ENCODE data around the gene SBF1. TPM values are rescaled to one million over a fixed set of nuclear protein-coding genes. Genes with fewer than 3 reads are reported as not detected.
"Not testable (repeated sequence)": the region's sequence is repeated elsewhere in the genome, so short reads cannot be mapped to it uniquely, and the experiment has no call there.

SBF1 gene
- polyA plus RNA-seq, 3 donors: 36.5 to 41.9 (median 41.8) TPM

GRCh38 chr22:50439871-50440331, 34.9 kb downstream of the SBF1 start:
- no peak overlapping the region for H3K27ac ChIP-seq (ENCODE audit: low read depth, low read length)
- 77 to 88% (median 80%) methylated on average over 10 of the region's 10 CpGs for WGBS, 3 donors

- no peak overlapping the region for H3K27ac ChIP-seq (ENCODE audit: low read depth, low read length)
- 84 to 94% (median 88%) methylated on average over 16 to 17 of the region's 17 CpGs for WGBS, 3 donors
Observed at GRCh38 chr22:50439314-50439870, 35.4 kb downstream of the SBF1 start.

GRCh38 chr22:50438305-50439275, 36.2 kb downstream of the SBF1 start:
- H3K27ac ChIP-seq (ENCODE audit: low read depth, low read length): no peak overlapping the region
- WGBS, 3 donors: 88 to 92% (median 91%) methylated on average over 34 of the region's 34 CpGs

GRCh38 chr22:50437511-50438304, 37.1 kb downstream of the SBF1 start:
- 87 to 91% (median 88%) methylated on average over 35 to 36 of the region's 36 CpGs for WGBS, 3 donors
- H3K27ac ChIP-seq (ENCODE audit: low read depth, low read length): no peak overlapping the region

- WGBS, 3 donors: 90 to 94% (median 91%) methylated on average over 25 of the region's 25 CpGs
- H3K27ac ChIP-seq (ENCODE audit: low read depth, low read length): no peak overlapping the region
Observed at GRCh38 chr22:50436841-50437341, 37.9 kb downstream of the SBF1 start.

- H3K27ac ChIP-seq (ENCODE audit: low read depth, low read length): no peak overlapping the region
- 89 to 94% (median 89%) methylated on average over 37 of the region's 37 CpGs for WGBS, 3 donors
Observed at GRCh38 chr22:50436015-50436830, 38.6 kb downstream of the SBF1 start.

- 90 to 92% (median 91%) methylated on average over 19 to 20 of the region's 20 CpGs for WGBS, 3 donors
- H3K27ac ChIP-seq (ENCODE audit: low read depth, low read length): no peak overlapping the region
Observed at GRCh38 chr22:50435291-50436014, 39.4 kb downstream of the SBF1 start.

GRCh38 chr22:50434849-50435248, 40.0 kb downstream of the SBF1 start:
- H3K27ac ChIP-seq (ENCODE audit: low read depth, low read length): no peak overlapping the region

GRCh38 chr22:50432877-50433510, 41.8 kb downstream of the SBF1 start:
- not testable (repeated sequence) for H3K27ac ChIP-seq (ENCODE audit: low read depth, low read length)
- WGBS, 3 donors: 93 to 96% (median 95%) methylated on average over 17 to 19 of the region's 24 CpGs

More at GRCh38 chr22:50434849-50435248, 40.0 kb downstream of the SBF1 start:
- WGBS, 3 donors: 88 to 95% (median 93%) methylated on average over 22 to 24 of the region's 24 CpGs

- H3K27ac ChIP-seq (ENCODE audit: low read depth, low read length): no peak overlapping the region
- WGBS, 3 donors: 94% methylated on average over 30 to 35 of the region's 35 CpGs
Observed at GRCh38 chr22:50432131-50432876, 42.5 kb downstream of the SBF1 start.

- WGBS, 3 donors: 93 to 94% (median 93%) methylated on average over 12 of the region's 12 CpGs
- H3K27ac ChIP-seq (ENCODE audit: low read depth, low read length): no peak overlapping the region
Observed at GRCh38 chr22:50425179-50425916, 49.5 kb downstream of the SBF1 start.

GRCh38 chr22:50423956-50424355, 50.9 kb downstream of the SBF1 start:
- WGBS, 3 donors: 95 to 97% (median 97%) methylated on average over 14 of the region's 14 CpGs

GRCh38 chr22:50422961-50423815, 51.6 kb downstream of the SBF1 start:
- no peak overlapping the region for H3K27ac ChIP-seq (ENCODE audit: low read depth, low read length)
- 93 to 96% (median 95%) methylated on average over 21 of the region's 21 CpGs for WGBS, 3 donors

More at GRCh38 chr22:50423956-50424355, 50.9 kb downstream of the SBF1 start:
- no peak overlapping the region for H3K27ac ChIP-seq (ENCODE audit: low read depth, low read length)

- WGBS, 3 donors: 94 to 98% (median 96%) methylated on average over 14 of the region's 14 CpGs
- no peak overlapping the region for H3K27ac ChIP-seq (ENCODE audit: low read depth, low read length)
Observed at GRCh38 chr22:50422046-50422445, 52.8 kb downstream of the SBF1 start.

- H3K27ac ChIP-seq (ENCODE audit: low read depth, low read length): no peak overlapping the region
- WGBS, 3 donors: 90 to 92% (median 90%) methylated on average over 12 of the region's 12 CpGs
Observed at GRCh38 chr22:50420581-50420980, 54.3 kb downstream of the SBF1 start.
